Jurkat, Clone E6-1 (cell line): ENCODE measurements around the gene SH3RF3.

Source experiments
- DNase-seq: peaks from one replicate; pipeline ENCODE4 v3.0.0-alpha.2; 2011; ENCODE audit warnings: low read depth, low spot score
- H3K4me3 ChIP-seq: 2 replicates; pipeline ENCODE4 v1.5.1; 2011; ENCODE audit warnings: mild to moderate bottlenecking, low read length, control low read depth, moderate library complexity

Gene SH3RF3

DNA sequence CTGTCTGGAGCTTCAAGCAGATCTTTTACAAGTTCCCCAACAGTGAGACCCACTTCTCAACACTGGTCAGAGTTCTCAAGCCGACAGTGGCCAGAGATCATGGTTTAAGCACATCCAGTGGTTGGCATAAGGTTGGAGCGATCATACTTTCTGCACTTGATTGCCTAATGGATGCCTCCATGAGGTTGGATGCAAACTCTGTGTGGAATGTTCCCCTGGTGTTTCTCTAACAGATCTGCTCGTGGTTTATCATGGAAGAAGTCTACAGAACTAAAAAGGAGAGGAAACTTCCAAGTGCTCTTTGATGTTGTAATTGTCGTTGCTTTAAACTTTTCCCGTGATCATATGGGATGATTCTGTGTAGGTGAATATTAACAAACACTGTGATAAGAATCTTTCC lies 60.7 kb downstream of the SH3RF3 start:
- no peak for DNase-seq
- no peak overlapping the region for H3K4me3 ChIP-seq

GRCh38 chr2:109193807-109194619 lies 65.0 kb downstream of the SH3RF3 start:
- no peak overlapping the region for H3K4me3 ChIP-seq
- peak; percentile 21 for DNase-seq

DNA sequence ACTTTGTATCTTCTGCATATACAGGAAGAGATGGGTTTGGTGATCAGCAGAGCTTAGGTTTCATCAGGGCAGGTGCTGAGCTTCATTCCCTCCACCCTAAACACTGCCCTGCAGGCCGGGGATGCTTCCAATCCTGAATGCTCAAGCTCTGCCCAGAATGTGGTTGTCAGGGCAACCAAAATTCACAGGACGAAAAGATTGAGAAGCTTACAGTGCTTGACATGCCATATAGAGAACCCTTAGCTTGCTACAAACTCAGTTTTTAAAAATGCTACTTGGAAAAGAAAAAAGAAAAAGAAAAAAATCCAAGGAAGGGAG lies 65.6 kb downstream of the SH3RF3 start:
- no peak for DNase-seq
- H3K4me3 ChIP-seq: no peak overlapping the region

DNA sequence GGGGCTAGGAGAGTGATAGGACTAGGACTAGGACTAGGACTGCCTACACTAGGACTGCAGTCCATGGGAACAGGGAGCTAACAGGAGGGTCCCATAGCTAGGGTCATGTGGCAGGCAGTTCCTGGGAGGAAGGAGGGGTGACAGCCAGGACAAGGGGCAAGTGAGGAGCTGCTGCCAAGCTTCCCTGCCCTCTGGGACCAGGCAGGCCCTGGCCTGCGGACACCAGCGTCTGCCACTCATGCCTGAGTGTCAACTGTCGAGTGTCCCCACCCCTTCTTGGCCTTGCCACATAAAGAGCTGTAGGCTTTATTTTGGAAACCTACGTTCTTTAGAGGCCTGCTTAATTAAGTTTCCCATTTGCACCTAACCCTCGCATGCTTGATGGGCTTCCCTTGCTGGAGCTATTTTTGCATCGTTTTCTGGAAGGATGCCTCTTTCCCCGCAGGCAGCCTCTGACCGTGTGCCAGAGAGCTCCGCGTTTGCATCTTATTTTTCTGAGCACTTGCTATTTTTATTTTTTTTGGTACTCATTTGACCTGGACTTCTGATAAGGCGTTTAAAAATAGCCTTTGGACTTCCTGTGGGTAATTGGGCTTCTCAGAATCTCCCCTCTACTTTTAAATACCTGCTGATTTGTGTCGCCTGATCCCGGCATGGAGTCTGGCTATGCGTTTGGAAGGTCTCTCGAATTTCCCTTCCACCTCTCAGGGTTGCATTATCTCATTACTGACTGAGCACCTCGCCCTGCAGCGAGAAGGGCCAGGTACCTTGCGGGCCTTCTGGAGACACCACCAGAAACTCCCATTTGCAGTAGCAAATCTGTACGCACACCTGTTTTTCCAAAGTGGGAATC lies 66.4 kb downstream of the SH3RF3 start:
- H3K4me3 ChIP-seq: no peak overlapping the region
- DNase-seq: no peak

- DNase-seq: no peak
- H3K4me3 ChIP-seq: no peak overlapping the region
These were observed 67.3 kb downstream of the SH3RF3 start for GRCh38 chr2:109196081-109196875.

GRCh38 chr2:109197491-109198418 lies 68.8 kb downstream of the SH3RF3 start:
- H3K4me3 ChIP-seq: no peak overlapping the region
- no peak for DNase-seq

DNA sequence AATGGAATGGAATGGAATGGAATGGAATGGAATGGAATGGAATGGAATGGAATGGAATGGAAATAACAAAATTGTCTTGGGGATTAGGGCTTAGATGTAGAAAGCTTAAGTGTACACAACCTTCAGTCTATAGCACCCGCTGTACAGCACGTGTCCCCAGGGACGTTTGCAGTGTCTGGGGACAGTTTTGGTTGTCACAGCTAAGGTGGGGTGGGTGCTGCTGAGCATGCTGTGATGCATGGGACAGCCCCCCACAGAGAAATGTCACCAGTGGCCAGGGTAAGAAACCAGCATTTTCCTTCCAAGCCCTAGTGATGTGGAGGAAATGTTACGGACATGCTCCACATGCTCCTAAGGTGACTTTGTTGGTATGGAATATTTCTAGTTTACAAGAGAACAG lies 70.8 kb downstream of the SH3RF3 start:
- no peak for DNase-seq
- no peak overlapping the region for H3K4me3 ChIP-seq

DNA sequence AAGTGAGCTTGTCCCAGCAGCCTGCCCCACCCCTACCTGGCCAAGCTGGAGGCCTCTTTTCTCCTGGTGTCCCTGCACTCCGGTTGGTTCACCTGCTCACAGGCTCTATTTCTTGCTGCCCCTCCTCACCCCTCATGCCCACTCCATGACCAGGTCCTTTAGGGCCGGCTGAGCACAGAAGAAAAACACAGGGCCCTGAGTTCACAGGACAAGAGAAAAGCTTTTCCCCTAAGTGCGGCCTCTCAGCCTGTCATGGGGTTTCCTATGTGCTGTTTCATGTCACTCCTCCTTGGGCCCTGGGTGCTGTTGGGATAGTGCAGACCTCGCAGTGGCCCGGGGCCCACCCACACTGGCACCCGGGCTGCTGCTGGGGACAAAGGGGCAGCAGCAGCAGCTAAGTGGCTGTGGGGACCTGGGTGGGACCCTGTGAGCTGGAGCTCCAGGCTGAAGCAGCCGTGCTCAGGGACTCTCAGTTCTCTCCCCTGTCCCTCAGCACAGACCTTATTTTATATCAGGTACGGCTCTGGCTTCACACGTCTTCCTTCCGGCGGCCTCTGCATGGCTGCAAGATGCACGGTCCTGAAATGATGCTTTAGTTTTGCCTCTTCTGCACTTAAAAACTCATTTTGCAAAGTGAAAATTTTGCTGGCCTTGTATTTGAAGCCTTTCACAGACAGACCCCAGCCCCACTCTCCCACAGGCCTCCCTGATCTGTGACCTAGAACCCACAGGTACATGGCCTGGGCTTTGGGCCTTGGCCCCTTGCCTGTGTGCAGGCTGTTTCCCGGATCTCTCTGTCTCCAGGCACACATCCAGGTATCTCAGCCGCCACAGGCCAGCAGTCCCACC lies 71.8 kb downstream of the SH3RF3 start:
- no peak for DNase-seq
- no peak overlapping the region for H3K4me3 ChIP-seq

DNA sequence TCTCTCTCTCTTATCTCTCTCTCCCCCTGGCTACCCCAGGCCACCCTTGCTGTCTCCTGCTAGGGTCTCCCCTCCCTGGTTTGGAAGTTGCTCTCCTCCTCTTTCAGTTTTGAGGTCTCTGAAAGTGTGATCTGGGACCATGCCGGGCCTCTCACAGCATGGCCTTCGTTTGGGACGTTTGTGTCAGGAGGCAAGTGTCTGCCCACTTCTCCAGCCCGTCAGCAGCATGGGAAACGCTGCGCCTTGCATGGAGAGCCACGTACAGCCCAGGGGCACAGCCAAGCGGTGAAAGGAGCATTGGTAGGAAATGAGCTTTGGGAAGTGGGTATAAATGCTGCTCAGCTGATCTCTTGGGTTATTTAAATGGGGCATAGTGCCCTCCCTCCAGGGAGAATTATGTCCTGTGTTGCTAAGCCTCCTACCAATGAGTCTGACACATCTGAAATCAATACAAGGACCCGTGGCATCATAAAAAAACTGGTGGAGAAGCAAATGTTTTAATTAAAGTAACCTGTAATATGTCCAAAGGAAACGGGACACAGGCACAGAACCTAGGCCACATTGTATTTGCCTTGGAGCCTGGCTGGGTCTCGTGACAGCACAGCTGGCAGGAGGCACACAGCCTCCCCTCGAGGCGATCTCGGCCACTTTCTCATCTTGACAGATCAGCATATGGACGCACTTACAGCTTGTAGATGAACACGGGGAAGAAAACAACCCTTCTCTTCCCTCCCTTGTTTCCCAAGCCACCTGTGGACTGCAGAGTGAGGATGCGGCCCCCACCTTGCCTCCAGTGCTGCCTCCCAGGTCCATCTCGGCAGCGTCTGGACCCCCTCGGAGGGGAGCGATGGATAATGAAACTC lies 72.7 kb downstream of the SH3RF3 start:
- no peak overlapping the region for H3K4me3 ChIP-seq
- DNase-seq: no peak

DNA sequence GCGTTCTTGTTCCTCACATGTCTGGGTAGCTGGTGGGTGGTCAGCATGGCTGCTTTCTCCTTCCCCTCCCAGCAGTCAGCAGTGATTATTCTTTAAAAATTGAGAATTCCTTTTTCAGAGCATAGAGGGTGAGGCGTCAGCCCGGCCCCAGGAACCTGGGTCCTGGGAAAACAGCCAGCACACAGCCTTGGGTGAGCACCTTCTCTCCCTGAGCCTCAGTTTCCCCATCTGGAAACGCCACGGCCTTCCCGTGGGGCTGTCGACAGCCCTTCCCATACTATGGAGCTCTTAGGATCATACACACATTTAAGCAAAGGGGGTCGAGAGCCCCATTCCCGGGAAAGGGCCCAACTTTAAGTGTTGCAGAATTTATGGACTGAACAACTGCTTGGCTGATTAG lies 73.5 kb downstream of the SH3RF3 start:
- DNase-seq: no peak
- no peak overlapping the region for H3K4me3 ChIP-seq

DNA sequence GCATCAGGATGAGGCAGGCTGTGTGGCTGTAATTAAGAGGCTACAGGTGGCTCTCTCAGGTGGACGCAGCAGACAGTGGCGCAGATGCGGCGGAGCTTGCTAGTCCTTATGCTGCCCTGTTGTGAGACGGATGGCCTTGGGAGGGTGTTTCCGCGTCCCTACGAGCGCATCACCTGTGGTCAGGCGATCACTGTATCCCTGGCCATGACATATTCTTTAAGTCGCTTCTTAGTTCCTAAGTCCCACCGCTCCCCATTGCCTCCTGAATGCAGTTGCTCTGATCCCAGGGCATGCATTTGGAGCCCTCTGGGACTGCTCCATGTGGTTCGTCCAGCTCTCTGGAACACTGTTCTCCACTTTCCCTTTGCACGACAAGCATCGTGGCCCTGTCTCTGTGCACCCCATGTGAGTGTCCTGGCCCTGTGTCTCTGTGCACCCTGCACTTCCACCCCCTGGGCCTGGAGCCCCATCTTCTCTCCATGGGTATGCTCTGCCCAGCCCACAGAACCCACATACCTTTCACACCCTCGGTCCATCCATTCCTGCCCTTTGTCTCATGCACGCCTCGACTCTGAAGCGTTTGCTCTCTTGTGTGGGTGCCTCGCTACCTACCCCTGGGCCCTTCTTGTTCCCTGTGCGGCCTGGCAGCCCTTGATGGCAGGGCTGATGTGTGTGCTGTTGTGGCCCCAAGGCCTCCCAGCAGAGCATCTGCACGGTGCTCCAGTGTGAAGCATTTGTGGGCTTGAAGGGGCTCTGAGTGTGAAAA lies 74.4 kb downstream of the SH3RF3 start:
- DNase-seq: no peak

DNA sequence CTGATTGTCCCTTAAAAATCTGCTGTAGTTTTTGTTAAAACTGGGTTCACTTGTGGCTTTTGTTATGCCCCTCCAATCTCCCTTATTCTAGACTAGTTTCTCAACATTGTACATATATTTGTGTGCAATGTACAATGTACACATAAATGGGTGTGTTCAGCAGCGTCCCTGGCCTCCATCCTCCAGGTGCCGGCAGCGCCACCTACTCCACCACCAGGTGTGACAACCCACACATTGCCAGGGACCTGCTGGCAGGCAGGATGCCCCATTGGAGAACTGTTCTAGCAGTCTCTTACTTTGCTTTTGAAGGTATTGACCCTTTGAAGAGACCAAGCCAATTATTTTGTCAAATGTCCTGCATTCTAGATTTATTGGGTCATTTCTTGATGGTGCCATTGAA lies 75.4 kb downstream of the SH3RF3 start:
- H3K4me3 ChIP-seq: no peak overlapping the region
- DNase-seq: no peak

More for the DNA sequence above, 74.4 kb downstream of the SH3RF3 start:
- no peak overlapping the region for H3K4me3 ChIP-seq

DNA sequence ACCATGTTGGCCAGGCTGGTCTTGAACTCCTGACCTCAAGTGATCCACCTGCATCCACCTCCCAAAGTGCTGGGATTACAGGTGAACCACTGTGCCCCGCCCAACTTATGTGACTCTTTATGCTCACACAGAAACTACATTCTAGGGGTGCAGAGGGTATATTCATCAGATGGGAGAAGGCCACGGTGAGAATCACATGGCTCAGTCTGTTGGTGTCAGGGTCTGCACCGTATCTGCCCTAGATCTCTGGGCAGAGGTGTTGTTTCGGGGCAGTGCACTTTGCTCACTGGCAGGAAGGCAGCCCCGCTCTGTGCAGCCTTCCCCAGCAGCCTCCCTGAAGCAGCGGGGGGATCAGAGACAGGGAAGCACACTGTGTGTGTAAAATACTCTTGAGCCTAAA lies 76.4 kb downstream of the SH3RF3 start:
- no peak overlapping the region for H3K4me3 ChIP-seq
- no peak for DNase-seq

GRCh38 chr2:109206569-109207146 lies 77.7 kb downstream of the SH3RF3 start:
- no peak for DNase-seq
- no peak overlapping the region for H3K4me3 ChIP-seq

DNA sequence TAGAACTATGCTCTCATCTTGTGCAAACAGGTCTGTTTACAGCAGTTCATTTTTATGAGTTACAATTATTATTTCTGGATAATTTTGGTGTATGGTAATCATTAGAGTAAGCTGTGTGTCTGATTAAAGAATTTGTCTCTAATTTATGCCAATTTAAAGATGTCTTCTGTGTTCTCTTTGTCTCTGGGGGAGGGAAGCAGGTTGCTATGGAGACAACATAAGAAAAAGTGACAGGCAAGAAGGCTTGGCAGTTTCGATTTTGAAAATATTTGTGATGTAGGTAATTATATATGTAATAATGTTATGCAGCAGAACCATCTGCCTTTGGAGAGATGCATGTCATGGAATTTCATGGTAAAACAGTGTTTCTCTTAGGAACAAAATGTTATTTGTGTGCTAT lies 78.2 kb downstream of the SH3RF3 start:
- H3K4me3 ChIP-seq: no peak overlapping the region
- DNase-seq: no peak
